Left ventricle myocardium inferior (tissue), 1 donor: ENCODE results near the gene ZDHHC21. TPM values are rescaled to one million over a fixed set of nuclear protein-coding genes. Genes with fewer than 3 reads are reported as not detected.

Experiments used
- DNase-seq: peaks from one replicate; pipeline ENCODE4 v3.0.0-alpha.2; 2020
- H3K27ac ChIP-seq: fragments of 200-600 bp; replicated peaks from 2 replicates; pipeline ENCODE4 v1.8.0; 2021
- H3K27me3 ChIP-seq: fragments of 200-600 bp; 2 replicates; pipeline ENCODE4 v1.8.0; 2021; ENCODE audit warnings: low read depth
- H3K36me3 ChIP-seq: fragments of 200-600 bp; 2 replicates; pipeline ENCODE4 v1.8.0; 2021
- H3K4me1 ChIP-seq: fragments of 200-600 bp; 2 replicates; pipeline ENCODE4 v1.8.0; 2021
- H3K4me3 ChIP-seq: fragments of 200-600 bp; 2 replicates; pipeline ENCODE4 v1.8.0; 2021; ENCODE audit warnings: mild to moderate bottlenecking, moderate library complexity
- H3K9me3 ChIP-seq: fragments of 200-600 bp; replicated peaks from 2 replicates; pipeline ENCODE4 v1.8.0; 2021
- intact Hi-C: fragments of 100-400 bp; cut with micrococcal nuclease; formaldehyde crosslinking; loops from one replicate; pipeline ENCODE4 v1.11.0; 2022
- total RNA-seq: library from RNA; stranded (reverse); fragmentation: NEBNext Ultra II Directional; extraction: Animal tissue kit (Norgen Biotek cat#: 25700); gene quantifications from one replicate; pipeline ENCODE4 v1.2.1, GENCODE V29; 2021
- TF ChIP-seq, protein P1 (sequence below): fragments of 200-600 bp; IDR thresholded peaks from 2 replicates; pipeline ENCODE4 v1.8.0; 2021; ENCODE audit warnings: antibody characterized with exemption, mild to moderate bottlenecking, borderline replicate concordance
- donor health status: DM: no; HTN: yes; CAD: no; lungs with severe emphysema.

ZDHHC21 gene
- total RNA-seq, 1 donor from 2014 or later = 7.9 TPM

DNA sequence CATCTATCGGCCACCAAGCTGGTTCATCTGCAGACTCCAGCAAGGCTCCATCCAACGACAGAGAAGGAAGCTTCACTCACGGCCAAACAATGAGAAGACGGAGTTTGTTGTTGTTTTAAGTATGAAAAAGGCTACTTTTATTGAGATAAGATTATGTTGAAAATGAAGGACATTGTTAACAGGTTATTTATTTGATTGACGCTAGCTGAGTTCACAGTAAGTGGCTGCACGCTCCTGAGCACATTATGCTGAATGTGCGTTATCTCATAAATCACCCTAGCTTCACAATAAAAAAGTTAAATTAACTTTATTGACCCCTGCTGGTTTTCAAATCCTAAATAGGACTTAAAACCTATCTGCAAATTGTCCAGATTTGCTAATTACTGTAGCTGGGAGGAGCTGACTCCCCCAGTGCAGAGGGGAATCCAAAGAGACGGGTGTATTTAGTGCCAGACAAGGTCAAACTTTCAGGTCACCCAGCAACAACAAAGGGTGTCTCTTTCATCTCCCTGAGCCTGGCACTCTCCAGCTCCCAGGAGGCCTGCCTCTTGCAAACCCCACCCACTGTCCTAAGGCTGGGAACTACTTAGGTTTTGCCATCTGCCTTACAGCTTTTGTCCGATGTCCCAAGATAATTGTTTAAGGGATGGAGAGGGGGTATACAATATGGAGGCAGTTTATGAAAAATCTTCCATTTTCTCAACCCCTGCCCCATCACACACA is 129.2 kb downstream of the ZDHHC21 start:
- intact Hi-C loops = no loop called here
- H3K9me3 ChIP-seq = no peaks in the 10 kb centered on the region
- TF ChIP-seq, protein P1, sequence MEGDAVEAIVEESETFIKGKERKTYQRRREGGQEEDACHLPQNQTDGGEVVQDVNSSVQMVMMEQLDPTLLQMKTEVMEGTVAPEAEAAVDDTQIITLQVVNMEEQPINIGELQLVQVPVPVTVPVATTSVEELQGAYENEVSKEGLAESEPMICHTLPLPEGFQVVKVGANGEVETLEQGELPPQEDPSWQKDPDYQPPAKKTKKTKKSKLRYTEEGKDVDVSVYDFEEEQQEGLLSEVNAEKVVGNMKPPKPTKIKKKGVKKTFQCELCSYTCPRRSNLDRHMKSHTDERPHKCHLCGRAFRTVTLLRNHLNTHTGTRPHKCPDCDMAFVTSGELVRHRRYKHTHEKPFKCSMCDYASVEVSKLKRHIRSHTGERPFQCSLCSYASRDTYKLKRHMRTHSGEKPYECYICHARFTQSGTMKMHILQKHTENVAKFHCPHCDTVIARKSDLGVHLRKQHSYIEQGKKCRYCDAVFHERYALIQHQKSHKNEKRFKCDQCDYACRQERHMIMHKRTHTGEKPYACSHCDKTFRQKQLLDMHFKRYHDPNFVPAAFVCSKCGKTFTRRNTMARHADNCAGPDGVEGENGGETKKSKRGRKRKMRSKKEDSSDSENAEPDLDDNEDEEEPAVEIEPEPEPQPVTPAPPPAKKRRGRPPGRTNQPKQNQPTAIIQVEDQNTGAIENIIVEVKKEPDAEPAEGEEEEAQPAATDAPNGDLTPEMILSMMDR = no peak
- H3K36me3 ChIP-seq = no peaks in the 10 kb centered on the region
- H3K4me1 ChIP-seq = no peaks in the 10 kb centered on the region
- no peaks in the 10 kb centered on the region for H3K27me3 ChIP-seq
- no peak for DNase-seq
- no peak overlapping the region for H3K27ac ChIP-seq
- H3K4me3 ChIP-seq = no peak overlapping the region

DNA sequence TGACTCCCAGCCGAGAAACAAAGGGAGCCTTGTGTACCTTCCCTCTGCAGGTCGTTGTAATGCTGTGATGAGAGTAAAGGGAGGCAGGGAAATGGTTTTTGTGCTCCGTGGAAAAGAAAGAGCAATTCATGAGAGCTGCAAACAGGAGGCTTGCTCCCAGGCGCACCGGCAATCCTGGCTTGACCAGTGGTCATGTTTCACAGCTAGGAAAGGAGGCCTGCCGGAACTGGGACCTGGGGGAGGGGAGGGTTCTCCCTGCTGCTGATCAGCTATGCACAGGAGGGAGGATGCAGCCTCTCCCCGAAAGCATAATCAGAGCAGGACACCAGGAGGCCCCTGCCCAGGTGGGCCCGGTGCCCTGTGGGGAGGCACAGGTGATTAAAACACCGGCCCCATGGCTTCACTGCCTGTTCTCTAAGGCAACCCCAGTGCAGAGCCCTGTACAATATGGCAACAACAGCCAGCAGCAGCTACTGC is 131.3 kb downstream of the ZDHHC21 start:
- Histone ChIP-seq H3K4me3 (no peak overlapping the region), H3K4me1 (no peaks in the 10 kb centered on the region), H3K36me3 (no peaks in the 10 kb centered on the region), H3K27me3 (no peaks in the 10 kb centered on the region), H3K27ac (no peak overlapping the region), H3K9me3 (no peaks in the 10 kb centered on the region)
- intact Hi-C loops = no loop called here
- TF ChIP-seq, protein P1 = no peak
- DNase-seq = no peak

Other genes starting within 250 kb of the ZDHHC21 start
- not detected for gene CER1, start 29.3 kb upstream of the ZDHHC21 start, total RNA-seq
- 3.0 TPM for gene FREM1, start 217.0 kb upstream of the ZDHHC21 start, total RNA-seq